ENCODE measurements around the gene CX3CL1. TPM values are rescaled to one million over a fixed set of nuclear protein-coding genes. Genes with fewer than 3 reads are reported as not detected.

CX3CL1 gene
- total RNA-seq, 2 donors from 2014 or later = 106 to 117 TPM

- ATAC-seq (ENCODE audit: insufficient number of reproducible peaks, low FRiP score, low read depth) = no peak
- TF ChIP-seq CTCF (IDR thresholded peaks at IDR 0.05) = no peak
- H3K27ac ChIP-seq = no peak overlapping the region
Observed at GRCh38 chr16:57349212-57350031, 22.9 kb upstream of the CX3CL1 start.

GRCh38 chr16:57352636-57353047 lies 19.6 kb upstream of the CX3CL1 start:
- no peak for TF ChIP-seq CTCF (IDR thresholded peaks at IDR 0.05)

More at GRCh38 chr16:57349212-57350031, 22.9 kb upstream of the CX3CL1 start:
- Histone ChIP-seq H3K4me1 (ENCODE audit: control insufficient read depth in 1 of 2, low read depth in 2 of 2) (no peaks in the 10 kb centered on the region), H3K36me3 (no peaks in the 10 kb centered on the region), H3K4me3 (no peak overlapping the region), H3K27me3 (replicated peaks; ENCODE audit: insufficient read depth) (no peaks in the 10 kb centered on the region), H3K9me3 (no peaks in the 10 kb centered on the region)
- no peak for DNase-seq (ENCODE audit: low spot score)

GRCh38 chr16:57354311-57354710 lies 18.0 kb upstream of the CX3CL1 start:
- Histone ChIP-seq H3K9me3 (no peaks in the 10 kb centered on the region), H3K36me3 (no peaks in the 10 kb centered on the region), H3K27ac (no peak overlapping the region), H3K4me3 (no peak overlapping the region), H3K4me1 (ENCODE audit: control insufficient read depth in 1 of 2, low read depth in 2 of 2) (no peaks in the 10 kb centered on the region), H3K27me3 (replicated peaks; ENCODE audit: insufficient read depth) (no peaks in the 10 kb centered on the region)
- ATAC-seq (ENCODE audit: insufficient number of reproducible peaks, low FRiP score, low read depth) (no peak), DNase-seq (ENCODE audit: low spot score) (no peak)
- no peak for TF ChIP-seq CTCF (IDR thresholded peaks at IDR 0.05)

More at GRCh38 chr16:57352636-57353047, 19.6 kb upstream of the CX3CL1 start:
- ATAC-seq (ENCODE audit: insufficient number of reproducible peaks, low FRiP score, low read depth) (no peak), DNase-seq (ENCODE audit: low spot score) (no peak)
- H3K36me3 ChIP-seq = no peaks in the 10 kb centered on the region
- no peaks in the 10 kb centered on the region for H3K4me1 ChIP-seq (ENCODE audit: control insufficient read depth in 1 of 2, low read depth in 2 of 2)
- H3K27ac ChIP-seq = no peak overlapping the region
- H3K4me3 ChIP-seq = no peak overlapping the region
- H3K27me3 ChIP-seq (replicated peaks; ENCODE audit: insufficient read depth) = no peaks in the 10 kb centered on the region
- H3K9me3 ChIP-seq = no peaks in the 10 kb centered on the region

GRCh38 chr16:57355898-57356414 lies 16.3 kb upstream of the CX3CL1 start:
- ATAC-seq (ENCODE audit: insufficient number of reproducible peaks, low FRiP score, low read depth) (no peak), DNase-seq (ENCODE audit: low spot score) (no peak)
- Histone ChIP-seq H3K4me1 (ENCODE audit: control insufficient read depth in 1 of 2, low read depth in 2 of 2) (peaks cover 0 to under 1% of the 10 kb centered on the region in 2 donors), H3K27me3 (replicated peaks; ENCODE audit: insufficient read depth) (no peaks in the 10 kb centered on the region), H3K27ac (no peak overlapping the region), H3K9me3 (no peaks in the 10 kb centered on the region), H3K36me3 (no peaks in the 10 kb centered on the region), H3K4me3 (no peak overlapping the region)
- no peak for TF ChIP-seq CTCF (IDR thresholded peaks at IDR 0.05)

GRCh38 chr16:57356547-57356946 lies 15.7 kb upstream of the CX3CL1 start:
- no peaks in the 10 kb centered on the region for H3K36me3 ChIP-seq
- no peak for TF ChIP-seq CTCF (IDR thresholded peaks at IDR 0.05)
- ATAC-seq (ENCODE audit: insufficient number of reproducible peaks, low FRiP score, low read depth) = no peak

More at GRCh38 chr16:57356547-57356946, 15.7 kb upstream of the CX3CL1 start:
- Histone ChIP-seq H3K9me3 (no peaks in the 10 kb centered on the region), H3K4me3 (no peak overlapping the region), H3K4me1 (ENCODE audit: control insufficient read depth in 1 of 2, low read depth in 2 of 2) (peaks cover 0 to 5% of the 10 kb centered on the region in 2 donors), H3K27me3 (replicated peaks; ENCODE audit: insufficient read depth) (no peaks in the 10 kb centered on the region), H3K27ac (no peak overlapping the region)
- DNase-seq (ENCODE audit: low spot score) = no peak
